ENCODE data around the gene AK5.

AK5 gene

DNA sequence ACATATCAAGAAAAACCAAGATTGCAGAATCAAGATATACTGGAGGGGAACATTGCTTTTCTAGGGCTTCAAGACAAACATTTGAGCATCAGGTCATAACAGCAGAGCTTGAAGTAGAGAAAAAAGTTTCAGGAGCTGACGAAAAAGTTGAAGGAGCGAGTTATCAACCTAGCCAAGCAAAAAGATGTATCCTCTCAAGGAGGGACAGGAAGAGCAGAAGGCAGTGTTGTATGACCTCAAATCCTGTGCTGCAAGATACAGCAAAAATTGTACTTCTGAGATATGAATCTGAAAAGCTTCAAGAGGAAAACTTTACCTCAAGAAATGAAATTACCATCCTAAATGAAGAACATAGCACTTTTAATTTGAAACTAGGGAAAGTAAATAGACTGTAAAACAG lies 153.1 kb downstream of the AK5 start:
- DNase-seq: no peak

DNA sequence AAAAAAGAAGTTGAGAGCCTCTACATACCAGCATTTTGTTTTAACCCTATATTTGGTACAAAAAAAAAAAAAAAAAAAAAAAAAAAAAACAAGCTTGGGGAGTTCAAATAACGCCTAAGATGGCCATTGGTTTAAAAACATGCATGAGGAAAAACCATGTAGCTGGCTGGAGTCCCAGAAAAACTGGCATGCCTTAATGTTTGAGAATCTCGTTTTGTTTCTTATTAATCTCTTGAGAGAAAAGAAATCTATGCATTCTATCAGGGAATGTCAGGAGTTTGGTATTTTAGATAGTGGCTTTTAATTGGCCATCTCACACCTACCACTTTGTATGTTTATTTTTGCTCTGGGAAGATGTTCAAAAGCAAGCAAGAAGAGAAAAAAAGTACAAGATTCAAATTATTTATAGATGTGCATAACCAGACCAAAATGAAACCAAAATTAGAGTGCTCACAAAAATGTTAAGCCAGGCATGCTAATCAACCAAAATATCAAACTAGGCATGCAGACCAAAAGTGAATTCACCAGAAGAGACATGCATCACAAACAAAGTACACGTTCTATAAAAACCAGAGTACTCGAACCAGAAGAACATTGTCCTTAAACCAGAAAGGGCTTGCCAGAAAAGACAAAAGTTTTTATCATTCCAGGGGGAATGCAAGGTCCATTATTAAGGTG lies 156.6 kb downstream of the AK5 start:
- DNase-seq: peak in 3 of 56 donors; percentile 4 to 26 (median 8)

DNA sequence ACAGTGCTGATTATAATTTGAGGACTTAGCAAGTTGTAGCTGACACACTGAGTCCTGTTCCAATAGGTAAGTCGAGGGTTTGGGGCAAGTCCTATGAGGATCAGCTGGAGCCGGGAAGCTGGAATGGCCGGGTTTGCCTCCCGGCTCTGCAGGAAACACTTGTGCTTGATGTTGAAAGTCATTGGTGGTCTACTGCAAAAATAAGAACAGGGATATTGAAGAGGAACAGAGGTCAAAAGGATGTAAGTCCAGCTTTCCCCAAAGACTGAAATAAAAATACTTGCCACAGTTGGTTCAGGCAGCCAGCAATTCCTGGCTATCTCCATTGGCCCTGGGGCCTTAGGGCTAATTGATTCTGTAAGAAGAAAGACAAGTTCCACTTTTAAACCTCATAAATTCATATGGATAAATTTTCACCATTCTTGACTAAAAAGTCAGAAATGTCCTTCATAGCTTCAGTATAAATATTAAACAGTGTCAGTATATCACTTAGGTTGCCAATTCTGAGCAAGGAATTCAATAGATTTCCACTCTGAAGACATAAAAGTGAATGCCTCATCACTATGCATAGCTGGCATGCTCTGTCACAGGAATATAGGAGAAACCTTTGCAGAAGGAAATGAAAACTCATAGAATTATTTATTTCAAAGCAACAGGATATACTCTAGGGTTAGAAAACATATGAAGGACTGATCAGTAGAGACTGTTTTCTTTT lies 165.2 kb downstream of the AK5 start:
- no peak for DNase-seq

DNA sequence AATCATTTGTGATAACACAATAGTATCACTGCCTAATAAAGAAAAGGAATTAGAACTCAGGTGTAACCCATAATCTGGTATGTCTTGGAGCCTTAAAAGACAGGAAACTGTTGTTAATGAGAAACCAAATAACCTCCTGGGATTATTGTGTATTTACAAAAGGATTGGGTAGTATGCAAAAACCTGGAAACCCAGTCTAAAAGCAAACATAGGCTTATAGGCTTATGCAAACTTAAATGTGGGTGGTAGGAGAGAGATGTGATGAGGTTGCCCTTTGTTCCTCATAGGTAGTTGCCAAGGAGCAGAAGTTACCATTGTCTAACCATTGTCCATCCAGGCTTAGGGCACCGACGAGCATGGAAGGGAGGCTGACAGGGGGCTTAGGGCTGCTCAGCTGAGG lies 165.8 kb downstream of the AK5 start:
- DNase-seq: no peak

DNA sequence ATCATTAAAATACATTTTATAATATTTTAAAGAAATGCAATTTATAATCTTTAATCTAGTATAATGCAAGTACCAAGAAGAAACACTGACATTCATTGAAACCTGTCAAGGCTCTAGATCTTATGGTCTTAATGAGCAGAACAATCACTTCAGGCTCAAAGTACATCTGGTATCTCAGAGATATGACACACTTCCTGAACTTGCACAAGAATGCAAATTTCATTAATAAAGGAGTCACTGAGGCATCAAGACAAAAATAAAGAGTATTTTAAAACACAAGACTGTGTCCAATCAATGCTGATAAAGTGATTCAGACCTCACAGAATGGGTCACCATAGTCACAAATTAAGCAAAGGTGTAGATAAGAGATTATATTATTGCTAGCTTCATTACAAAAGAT lies 178.1 kb downstream of the AK5 start:
- no peak for DNase-seq

DNA sequence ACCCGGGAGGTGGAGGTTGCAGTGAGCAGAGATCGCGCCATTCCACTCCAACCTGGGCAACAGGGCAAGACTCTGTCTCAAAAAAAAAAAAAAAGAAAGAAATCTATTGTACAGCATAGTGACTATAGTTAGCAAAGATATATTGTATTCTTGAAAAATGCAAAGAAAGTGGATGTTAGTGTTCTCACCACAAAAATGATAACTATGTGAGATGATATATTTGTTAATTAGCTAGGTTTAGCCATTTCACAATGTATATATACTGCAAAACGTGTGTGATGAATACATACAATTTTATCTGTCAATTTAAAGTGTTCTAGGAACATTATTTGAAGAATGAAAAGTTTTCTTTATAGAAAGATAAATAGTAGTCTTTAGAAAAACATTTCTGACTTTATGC lies 179.9 kb downstream of the AK5 start:
- no peak for DNase-seq

DNA sequence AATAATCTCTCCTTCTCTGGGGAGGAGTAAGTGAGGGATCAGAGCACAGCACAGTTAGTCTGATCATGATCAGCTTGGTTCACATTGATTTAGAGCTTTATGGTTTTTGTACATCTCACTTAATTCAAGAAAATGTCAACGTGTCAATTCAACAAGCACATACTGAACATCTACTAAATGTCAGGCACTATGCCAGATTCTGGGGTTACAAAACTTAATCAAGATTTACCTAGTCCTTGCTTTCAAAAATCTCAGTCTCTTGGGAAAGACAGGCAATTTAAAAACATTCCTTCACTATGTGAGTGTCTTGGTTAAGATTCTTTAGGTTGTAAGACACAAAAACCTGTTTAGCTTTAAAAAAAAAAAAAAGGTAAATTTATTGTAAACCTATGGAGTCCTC lies 181.4 kb downstream of the AK5 start:
- DNase-seq: no peak

DNA sequence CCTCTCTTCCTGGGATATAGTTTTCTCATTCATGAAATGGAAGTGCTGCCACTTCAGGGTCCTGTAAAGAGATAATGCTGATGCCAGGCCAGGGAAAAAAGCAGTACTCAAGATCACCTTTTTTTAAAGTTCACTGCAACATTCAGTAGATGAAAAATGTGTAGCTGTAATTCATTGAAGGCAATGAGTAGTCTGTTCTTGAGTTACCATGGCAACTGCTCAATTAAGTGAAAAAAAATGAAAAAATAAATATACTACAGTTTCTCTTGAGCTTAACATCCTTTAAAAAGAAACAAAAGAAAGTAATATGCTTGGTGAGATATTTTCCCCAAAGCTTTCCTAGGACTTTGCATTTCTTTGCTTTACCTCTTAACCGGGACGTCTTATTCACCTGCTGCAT lies 183.3 kb downstream of the AK5 start:
- no peak for DNase-seq

DNA sequence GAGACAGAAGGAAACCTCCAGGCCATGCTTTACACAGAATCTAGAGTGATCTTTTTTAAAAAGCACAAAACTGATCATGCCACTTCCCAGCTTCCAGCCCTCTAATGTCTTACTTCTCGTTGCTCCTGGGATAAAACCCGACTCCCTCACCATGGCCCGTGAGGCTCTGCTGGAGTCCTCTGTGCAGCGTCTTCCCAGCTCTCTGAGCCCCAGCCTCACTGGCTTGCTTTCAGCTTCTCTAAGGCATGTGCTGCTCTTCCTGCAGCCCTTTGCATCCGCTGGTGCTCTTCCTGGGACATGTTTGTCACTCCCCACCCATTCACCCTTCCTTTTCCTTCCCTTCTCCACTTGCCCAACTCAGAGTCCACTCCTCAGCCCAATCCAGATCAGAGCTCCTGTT lies 184.1 kb downstream of the AK5 start:
- DNase-seq: no peak

DNA sequence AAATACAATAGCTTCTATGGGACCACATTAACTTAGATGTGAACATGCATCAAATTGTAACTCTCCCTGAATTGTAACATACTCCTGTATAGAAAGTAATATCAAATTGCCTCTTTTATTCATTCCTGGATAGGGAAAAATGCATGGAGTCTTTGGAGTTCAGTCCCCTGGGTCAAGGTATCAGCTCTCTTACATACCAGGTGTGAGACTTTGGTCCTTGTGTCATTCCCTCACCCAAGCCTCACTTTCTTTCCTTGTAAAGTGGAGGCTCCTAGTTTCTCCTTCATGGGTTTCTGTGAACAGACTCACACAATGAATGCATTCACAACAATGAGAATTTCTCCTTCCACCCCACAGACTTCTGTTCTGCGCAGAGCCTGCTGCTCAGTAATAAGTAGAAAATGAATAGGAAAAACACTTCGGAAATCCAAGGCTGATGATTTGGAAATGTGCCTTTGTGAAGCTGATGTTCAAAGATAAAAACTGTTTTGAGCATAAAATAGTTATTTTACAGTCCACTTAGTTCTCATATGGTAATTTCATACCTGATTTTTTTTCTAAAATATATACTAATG lies 185.3 kb downstream of the AK5 start:
- peak in 9 of 56 donors; percentile 10 to 56 (median 24) for DNase-seq

DNA sequence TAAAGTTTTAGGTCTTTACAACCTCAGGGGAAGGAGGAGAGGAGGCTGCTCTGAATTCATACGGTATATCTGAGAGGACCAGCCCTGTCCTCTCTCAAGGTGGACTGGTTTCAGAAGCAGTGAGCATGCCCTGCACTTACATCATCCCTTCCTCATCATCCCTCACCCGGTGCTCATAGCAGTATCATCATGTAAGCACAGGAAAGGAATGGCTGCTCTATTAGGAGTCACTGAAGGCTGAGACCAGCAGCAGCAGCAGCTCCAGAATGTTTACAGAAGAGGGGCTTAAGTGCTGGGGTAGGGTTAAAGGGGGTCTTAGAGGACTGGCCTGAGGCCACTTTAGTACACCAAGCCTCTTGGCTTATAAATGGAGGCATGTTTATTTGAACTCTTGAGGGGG lies 185.9 kb downstream of the AK5 start:
- peak in 1 of 56 donors; percentile 16 for DNase-seq

DNA sequence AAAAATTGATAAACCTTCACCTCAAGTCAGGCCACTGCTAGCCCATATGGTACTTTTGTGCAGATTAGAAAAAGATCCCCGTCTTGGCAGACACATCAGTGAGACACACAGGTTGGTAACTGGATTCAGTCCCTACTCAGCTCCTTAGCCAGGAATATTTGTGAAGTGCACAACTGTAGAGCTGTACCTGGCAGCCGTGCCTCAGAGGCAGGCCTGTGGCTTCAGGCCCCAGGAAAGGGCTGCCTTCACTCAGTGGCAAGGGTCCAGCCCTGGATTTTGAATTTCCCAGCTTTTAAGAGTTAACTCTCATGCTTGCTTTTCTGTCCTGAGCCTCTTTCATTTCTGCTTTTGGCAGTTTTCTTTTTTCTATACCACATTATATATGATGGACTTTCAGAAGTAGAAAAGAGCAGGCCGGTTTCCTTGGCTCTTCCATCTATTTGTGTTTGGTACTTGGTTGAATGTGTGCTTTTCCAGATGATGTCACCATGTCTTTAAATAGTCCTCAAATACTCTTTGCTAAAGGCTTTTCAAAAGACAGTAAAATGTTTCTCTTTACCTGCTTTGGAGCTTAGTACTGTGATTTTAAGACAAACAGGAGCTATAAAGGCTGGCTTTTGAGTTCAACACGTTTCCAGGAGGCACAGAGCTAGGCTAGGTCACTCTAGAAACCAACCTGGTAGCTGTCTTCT lies 186.6 kb downstream of the AK5 start:
- no peak for DNase-seq

DNA sequence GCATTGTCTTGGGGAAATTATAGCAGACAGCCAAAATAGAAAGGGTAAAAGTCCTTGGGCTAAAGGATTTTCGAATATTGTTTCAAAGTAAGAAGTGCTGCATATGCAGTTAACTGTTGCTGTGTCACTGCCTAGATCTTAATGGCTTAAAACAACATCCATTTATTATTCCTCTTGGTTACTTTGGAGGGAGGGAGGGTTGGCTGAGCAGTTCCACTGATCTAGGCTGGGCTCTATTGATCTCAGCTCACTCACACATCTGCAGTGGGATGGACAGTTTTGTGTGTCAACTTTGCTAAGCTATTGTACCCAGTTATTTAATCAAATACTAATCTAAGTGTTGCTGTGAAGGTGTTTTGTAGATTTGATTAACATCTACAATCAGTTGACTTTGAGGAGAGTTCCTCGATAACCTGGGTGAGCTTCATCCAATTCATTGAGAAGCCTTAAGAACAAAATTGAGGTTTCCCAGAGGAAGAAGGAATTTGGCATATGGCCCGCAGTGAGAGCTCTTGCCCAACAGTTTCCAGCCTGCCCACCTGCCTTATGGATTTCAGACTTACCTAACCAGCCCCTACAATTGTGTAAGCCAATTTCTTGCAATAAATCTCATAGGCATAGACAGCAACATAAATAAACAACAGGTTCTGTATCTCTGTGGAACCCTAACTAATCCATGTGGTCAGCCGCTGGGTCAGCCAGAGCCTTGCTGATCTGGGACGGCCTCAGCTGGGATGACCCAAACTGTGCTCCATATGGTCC lies 187.3 kb downstream of the AK5 start:
- DNase-seq: no peak

DNA sequence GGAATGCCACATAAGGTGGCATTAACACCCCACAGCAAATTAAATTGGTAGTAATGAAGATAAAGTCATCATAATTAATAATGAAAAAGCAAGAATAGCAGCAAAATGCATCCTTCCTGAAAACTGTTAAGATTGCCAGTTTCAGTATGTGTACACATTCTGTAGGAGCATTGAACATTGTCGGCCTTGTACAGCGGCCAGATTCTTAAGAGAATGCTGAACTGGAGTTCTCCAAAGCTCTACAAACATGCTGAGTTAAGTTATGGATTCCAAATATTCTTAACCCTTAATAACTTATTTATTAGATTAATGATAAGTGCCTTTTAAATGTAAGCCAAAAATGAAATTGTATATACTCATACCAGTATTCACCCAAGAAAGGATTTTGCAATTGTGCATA lies 189.9 kb downstream of the AK5 start:
- no peak for DNase-seq

DNA sequence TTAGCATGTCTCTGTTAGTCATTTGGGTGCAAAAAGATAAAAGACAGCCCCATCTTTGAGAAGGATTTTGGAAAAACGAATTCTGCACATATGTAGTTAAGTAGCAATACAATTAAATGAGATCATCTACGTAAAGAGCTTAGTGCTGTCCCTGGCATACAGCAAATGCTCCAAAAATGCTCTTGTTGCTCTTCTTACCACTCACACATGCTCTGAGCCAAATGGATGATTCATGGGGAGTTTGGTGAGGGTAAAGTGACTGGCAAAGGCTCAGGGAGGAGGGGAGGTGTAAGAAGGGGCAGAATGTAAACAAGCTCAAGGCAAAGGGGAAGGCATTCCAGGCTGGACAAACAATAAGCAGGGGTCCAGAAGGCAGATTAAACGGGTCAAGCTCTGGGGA lies 191.9 kb downstream of the AK5 start:
- DNase-seq: no peak

DNA sequence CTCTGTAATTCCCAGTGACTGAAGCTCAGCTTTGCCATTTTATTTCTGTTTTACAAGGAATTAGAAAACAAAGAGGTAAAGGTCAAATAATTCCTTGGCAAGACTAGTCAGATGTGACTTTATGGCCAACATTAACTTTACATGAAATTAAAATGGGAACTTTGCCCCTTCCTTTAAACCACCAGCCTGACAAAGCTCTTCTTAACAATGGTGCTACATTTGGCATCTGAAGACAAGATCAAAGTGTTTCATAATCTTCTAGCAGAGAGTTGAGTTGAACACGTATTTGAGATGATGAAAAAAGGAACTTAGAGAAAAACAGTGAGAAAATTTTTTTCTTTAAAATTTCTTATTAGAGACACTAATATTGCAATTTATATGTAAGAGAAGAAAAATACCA lies 193.8 kb downstream of the AK5 start:
- no peak for DNase-seq

DNA sequence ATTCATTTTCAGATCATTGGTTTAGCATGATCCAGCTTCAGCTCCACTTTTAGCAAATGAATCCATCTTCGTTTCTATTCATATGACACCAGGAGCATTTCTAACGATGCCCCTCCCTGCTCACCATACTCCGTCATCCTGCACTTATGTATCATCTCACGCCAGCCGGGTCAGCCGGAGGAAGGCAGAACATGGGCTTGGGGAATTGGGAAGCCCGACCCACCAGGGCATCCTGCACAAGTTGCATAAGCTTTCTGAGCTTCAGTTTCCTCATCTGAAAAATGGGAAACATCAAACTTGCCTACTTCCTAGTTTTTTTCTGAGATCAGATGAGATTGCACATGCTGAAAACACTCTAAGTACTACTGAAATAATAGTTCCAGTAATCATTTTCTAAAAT lies 194.7 kb downstream of the AK5 start:
- DNase-seq: no peak

DNA sequence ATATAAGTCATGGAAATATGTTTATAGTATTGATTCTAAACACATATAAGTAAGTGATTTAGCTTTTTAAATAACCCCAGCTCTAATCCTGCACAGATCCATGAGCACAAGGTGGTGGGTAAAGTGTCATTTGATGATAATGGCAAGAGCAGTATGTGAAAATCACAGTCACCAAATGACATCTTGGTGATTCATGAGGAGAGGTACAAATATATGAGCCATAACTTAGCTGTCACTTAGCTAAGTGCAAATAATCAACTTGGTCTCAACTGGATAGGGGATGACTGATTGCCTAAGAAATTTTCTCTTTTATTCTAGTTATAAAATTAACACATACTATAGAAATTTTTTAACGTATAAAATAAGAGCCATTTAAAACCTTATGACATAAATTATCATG lies 202.5 kb downstream of the AK5 start:
- no peak for DNase-seq

DNA sequence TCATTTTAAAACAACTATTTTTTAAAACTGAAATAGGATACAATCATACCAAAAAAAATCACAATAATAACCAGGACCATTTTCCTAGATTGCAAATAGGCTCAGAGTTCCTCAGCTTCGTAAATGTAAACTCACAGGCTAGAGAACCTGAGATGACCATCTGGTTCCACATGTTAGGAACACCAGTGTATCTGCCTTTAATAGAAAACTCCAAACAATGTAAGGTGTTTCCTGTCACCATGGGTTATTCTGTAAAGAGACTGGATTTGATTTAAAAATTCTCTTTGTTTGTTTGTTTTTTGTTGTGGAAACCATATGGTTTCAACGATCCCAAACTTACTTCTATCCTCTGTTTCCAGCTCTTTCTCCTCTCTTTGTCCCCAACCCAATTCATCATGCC lies 203.1 kb downstream of the AK5 start:
- no peak for DNase-seq

DNA sequence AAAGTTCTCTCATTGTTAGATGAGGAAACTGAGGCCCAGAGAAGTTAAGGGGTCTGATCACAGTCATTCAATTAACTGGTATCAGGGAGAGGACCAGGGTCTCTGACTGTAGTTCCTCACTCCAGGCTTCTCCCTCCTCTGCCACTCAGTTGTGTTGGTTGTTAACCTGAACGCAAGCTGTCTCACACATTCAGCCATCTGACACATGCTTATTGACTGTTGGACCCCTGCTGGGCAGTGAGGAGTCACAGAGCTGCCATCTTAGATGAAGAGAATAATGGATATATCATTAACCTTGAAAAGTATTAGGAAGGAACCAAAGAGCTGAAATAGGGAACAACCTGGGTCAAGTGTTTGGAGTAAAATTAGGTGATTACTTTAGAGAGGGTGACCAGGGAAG lies 205.8 kb downstream of the AK5 start:
- no peak for DNase-seq

DNA sequence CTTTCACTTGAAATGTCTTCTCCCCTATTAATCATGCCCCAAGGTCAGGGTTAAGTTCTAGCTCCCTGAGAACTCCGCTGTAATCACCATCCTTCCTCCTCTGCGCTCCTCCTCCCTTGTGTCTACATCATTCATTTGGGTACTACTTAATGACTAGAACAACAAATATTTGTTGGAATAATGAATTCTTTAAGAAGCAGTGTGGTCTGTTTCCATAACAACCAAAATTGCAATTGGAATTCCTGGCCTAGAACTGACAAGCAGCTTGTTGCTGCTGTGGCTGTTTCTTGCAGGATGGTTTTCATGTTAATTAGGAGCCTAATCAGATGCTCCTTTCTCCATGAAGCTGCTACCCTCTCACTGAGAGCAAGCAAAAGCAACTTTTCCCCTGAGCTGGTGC lies 208.1 kb downstream of the AK5 start:
- no peak for DNase-seq

DNA sequence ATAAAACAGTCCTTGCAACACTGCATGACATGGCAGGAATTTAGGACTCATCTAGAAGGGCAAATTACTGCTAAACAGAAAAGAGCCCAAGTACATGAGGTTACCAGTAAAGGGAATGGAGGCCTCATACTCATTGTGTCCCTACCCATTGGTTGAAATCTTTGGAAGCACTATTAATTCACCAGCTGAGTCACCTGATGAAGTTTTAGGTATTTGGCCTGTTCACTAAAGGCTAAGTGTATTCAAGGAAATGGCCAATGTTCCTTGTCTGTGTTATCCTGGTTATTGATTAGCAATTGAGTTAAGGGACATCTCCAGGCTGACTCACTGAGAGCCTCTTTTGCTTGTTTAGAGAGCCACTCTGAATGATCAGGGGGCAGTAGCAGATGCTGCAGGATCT lies 212.2 kb downstream of the AK5 start:
- no peak for DNase-seq
